ENCODE data around the gene MAPKBP1. TPM values are rescaled to one million over a fixed set of nuclear protein-coding genes. Genes with fewer than 3 reads are reported as not detected.

MAPKBP1 gene
- total and polyA plus RNA-seq, 2 of the 8 experiments (the other 6 are each of a cell fraction or from before 2014, with no cell fraction given), result 4.3 to 11.3 TPM

DNA sequence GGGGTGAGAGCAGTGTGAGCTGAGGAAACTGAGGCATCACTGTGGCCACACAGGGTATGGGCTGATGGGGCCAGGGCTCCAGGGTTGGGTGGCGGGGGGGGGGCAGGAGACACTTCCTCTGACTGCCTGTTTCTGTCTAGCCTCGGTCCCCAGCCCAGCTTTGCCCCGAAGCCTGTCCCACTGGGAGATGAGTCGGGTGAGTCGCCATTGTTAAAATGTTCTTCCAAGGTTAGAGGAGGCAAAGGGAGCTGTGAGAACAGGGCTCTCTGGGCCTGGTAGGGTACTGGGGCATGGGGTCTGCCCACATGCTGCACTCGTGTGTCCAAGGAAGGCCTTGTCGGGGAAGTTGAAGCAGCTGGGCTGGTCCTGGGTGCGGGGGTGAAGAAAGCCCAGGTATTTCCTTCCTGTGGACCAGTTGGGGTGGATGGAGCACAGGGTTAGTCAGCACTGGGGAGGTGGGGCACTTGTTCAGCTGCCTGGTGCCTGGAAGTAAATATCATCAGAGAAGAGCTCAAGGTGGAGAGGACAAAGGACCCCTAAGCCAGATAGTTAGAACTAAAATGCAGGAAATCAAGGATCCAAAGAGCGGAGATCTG lies 45.3 kb downstream of the MAPKBP1 start:
- WGBS, 2 experiments (ENCODE audit: extremely low coverage in 1 of 2, insufficient coverage in 1 of 2, insufficient read length in 1 of 2, insufficient replicate concordance in 2 of 2, low coverage in 1 of 2, low lambda C conversion rate in 2 of 2, missing lambda C conversion rate in 1 of 2), result 87% methylated on average over 9 of the region's 9 CpGs; no CpG with 5 or more reads in 1 of the 2 experiments
- Histone ChIP-seq H3K4me2 (ENCODE audit: insufficient read depth in 1 of 2, low read depth in 2 of 2, low read length in 2 of 2) (no peak overlapping the region), H3K56ac (replicated peaks; ENCODE audit: insufficient read length, low read depth, low read length) (no peak overlapping the region), H3K27me3 (replicated peaks in 1 of 4; ENCODE audit: control insufficient read depth in 3 of 4, extremely low read depth in 1 of 4, insufficient read depth in 3 of 4, low read length in 3 of 4) (no peaks in the 10 kb centered on the region), H3K14ac (ENCODE audit: insufficient read length) (no peak overlapping the region), H4K20me1 (replicated peaks in 1 of 2; ENCODE audit: control insufficient read depth in 1 of 2, insufficient read depth in 2 of 2, low read length in 2 of 2) (peaks cover 0 to 3% of the 10 kb centered on the region in 2 experiments), H4K91ac (replicated peaks; ENCODE audit: insufficient read length, low read length) (no peak overlapping the region), H3K4me1 (replicated peaks in 1 of 4; ENCODE audit: control insufficient read depth in 3 of 4, insufficient read depth in 4 of 4, low read length in 3 of 4) (no peaks in the 10 kb centered on the region), H2AK5ac (ENCODE audit: low read depth, low read length) (no peak overlapping the region), H3K9me3 (ENCODE audit: insufficient read depth in 2 of 2, low read depth in 1 of 2, low read length in 1 of 2) (no peaks in the 10 kb centered on the region), H4K5ac (ENCODE audit: insufficient read length, low read depth, low read length) (no peak overlapping the region), H2BK5ac (ENCODE audit: low read depth, low read length) (no peak overlapping the region; the same call in 1 of the 2 replicates), H2BK12ac (ENCODE audit: low read depth, low read length) (no peak overlapping the region), H3K23ac (ENCODE audit: insufficient read length) (no peak overlapping the region), H3K36me3 (ENCODE audit: control insufficient read depth in 2 of 4, insufficient read depth in 4 of 4, low read length in 3 of 4) (peaks cover 0 to 3% (median 0%) of the 10 kb centered on the region in 4 experiments; a peak in 4 of 8 replicates), H2BK15ac (ENCODE audit: low read length) (no peak overlapping the region), H3K4me3 (ENCODE audit: extremely low read depth in 1 of 4, insufficient read depth in 2 of 4, low read depth in 3 of 4, low read length in 4 of 4) (no peak overlapping the region), H2AFZ (ENCODE audit: low read length) (no peak overlapping the region), H3K27ac (ENCODE audit: low read depth, low read length) (no peak overlapping the region), H2BK20ac (ENCODE audit: low read length) (no peak overlapping the region), H2BK120ac (replicated peaks; ENCODE audit: low read depth, low read length) (no peak overlapping the region), H3K79me1 (ENCODE audit: low read depth, low read length) (no peaks in the 10 kb centered on the region), H3K79me2 (ENCODE audit: control insufficient read depth in 1 of 2, insufficient read depth in 2 of 2, low read length in 2 of 2) (no peaks in the 10 kb centered on the region), H4K8ac (ENCODE audit: extremely low read depth, insufficient read depth, low read length) (no peak overlapping the region), H3K23me2 (ENCODE audit: low read depth, low read length) (no peaks in the 10 kb centered on the region), H3K9ac (replicated peaks in 1 of 4; ENCODE audit: extremely low read depth in 1 of 4, low read depth in 3 of 4, low read length in 3 of 4) (no peak overlapping the region), H3K18ac (ENCODE audit: extremely low read depth, low read length) (no peak overlapping the region), H3K4ac (replicated peaks; ENCODE audit: insufficient read length, low read depth, low read length) (no peak overlapping the region)
- POLR2A ChIA-PET (ENCODE audit: partially characterized antibody), result no interaction called here
- TF ChIP-seq CTBP2 (IDR thresholded peaks at IDR 0.05; ENCODE audit: borderline replicate concordance, insufficient read depth, insufficient read length, low read length) (no peak), RAD21 (IDR thresholded peaks at IDR 0.05 in 1 of 2, conservative IDR thresholded peaks at IDR 0.05 in 1 of 2; ENCODE audit: low read depth in 2 of 2, low read length in 2 of 2) (no peak), RFX5 (IDR thresholded peaks at IDR 0.05; ENCODE audit: borderline replicate concordance, low read depth, low read length) (no peak), CEBPB (IDR thresholded peaks at IDR 0.05; ENCODE audit: low read depth, low read length) (no peak), RBBP5 (IDR thresholded peaks at IDR 0.05; ENCODE audit: borderline replicate concordance, low read depth, low read length) (no peak), TEAD4 (IDR thresholded peaks at IDR 0.05; ENCODE audit: low read depth, low read length) (no peak), SIN3A (conservative IDR thresholded peaks at IDR 0.05 in 1 of 2, IDR thresholded peaks at IDR 0.05 in 1 of 2; ENCODE audit: low read depth in 1 of 2, low read length in 2 of 2) (no peak)
- no peak for DNase-seq (ENCODE audit: low read depth in 1 of 2, low spot score in 2 of 2)
- CTCF ChIA-PET (ENCODE audit: partially characterized antibody), result interaction anchor here (0.7 to 3.5 kb wide), 5 partner anchors 8 to 85 kb away, joined by 3 to 32 read pairs (median 6); partner anchors contain the start of gene MAPKBP1
- FAIRE-seq, result no peak

Measured in H1 (cell line).